ENCODE results near the gene ROMO1.
A peak's percentile ranks its signal among the peaks of the same experiment; 100 is the strongest.

Gene ROMO1

GRCh38 chr20:35724321-35725230, 25.4 kb downstream of the ROMO1 start:
- DNase-seq (ENCODE audit: low read depth): no peak

DNA sequence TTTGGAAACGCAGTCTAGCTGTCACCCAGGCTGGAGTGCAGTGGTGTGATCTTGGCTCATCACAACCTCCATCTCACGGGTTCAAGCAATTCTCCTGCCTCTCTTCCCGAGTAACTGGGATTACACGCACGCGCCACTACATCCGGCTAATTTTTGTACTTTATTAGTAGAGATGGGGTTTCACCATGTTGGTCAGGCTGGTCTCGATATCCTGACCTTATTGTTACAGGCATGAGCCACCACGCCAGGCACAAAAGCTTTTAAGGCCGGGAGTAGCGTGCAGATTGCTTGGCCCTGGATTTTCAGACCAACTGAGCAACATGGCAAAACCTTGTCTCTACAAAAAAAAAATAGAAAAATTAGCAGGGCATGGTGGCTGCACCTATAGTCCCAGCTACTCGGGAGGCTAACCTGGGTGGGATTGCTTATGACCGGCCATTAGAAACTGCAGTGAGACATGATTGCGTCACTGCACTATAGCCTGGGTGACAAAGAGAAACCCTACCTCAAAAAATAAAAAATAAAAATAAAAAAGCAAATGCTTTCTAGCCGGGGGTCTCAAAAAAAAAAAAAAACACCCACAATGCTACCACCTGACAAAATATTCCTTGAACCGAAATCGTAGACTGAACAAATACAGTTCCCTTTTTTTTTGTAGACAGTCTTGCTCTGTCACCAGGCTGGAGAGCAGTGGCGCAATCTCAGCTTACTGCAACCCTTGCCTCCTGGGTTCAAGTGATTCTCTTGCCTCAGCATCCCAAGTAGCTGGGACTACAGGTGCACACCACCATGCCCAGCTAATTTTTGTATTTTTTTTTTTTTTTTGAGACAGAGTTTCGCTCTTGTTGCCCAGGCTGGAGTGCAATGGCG, 27.9 kb downstream of the ROMO1 start:
- DNase-seq (ENCODE audit: low read depth): no peak
- no peak overlapping the region for H3K4me3 ChIP-seq (ENCODE audit: low read depth, low read length)

More at GRCh38 chr20:35724321-35725230, 25.4 kb downstream of the ROMO1 start:
- H3K4me3 ChIP-seq (ENCODE audit: low read depth, low read length): no peak overlapping the region

- DNase-seq (ENCODE audit: low read depth): no peak
Observed at GRCh38 chr20:35729283-35729807, 30.1 kb downstream of the ROMO1 start.

GRCh38 chr20:35729836-35730582, 30.8 kb downstream of the ROMO1 start:
- DNase-seq (ENCODE audit: low read depth): no peak
- H3K4me3 ChIP-seq (ENCODE audit: low read depth, low read length): no peak overlapping the region

More at GRCh38 chr20:35729283-35729807, 30.1 kb downstream of the ROMO1 start:
- H3K4me3 ChIP-seq (ENCODE audit: low read depth, low read length): no peak overlapping the region

GRCh38 chr20:35730583-35731468, 31.6 kb downstream of the ROMO1 start:
- DNase-seq (ENCODE audit: low read depth): no peak
- H3K4me3 ChIP-seq (ENCODE audit: low read depth, low read length): no peak overlapping the region

GRCh38 chr20:35731469-35731788, 32.2 kb downstream of the ROMO1 start:
- no peak overlapping the region for H3K4me3 ChIP-seq (ENCODE audit: low read depth, low read length)
- no peak for DNase-seq (ENCODE audit: low read depth)

DNA sequence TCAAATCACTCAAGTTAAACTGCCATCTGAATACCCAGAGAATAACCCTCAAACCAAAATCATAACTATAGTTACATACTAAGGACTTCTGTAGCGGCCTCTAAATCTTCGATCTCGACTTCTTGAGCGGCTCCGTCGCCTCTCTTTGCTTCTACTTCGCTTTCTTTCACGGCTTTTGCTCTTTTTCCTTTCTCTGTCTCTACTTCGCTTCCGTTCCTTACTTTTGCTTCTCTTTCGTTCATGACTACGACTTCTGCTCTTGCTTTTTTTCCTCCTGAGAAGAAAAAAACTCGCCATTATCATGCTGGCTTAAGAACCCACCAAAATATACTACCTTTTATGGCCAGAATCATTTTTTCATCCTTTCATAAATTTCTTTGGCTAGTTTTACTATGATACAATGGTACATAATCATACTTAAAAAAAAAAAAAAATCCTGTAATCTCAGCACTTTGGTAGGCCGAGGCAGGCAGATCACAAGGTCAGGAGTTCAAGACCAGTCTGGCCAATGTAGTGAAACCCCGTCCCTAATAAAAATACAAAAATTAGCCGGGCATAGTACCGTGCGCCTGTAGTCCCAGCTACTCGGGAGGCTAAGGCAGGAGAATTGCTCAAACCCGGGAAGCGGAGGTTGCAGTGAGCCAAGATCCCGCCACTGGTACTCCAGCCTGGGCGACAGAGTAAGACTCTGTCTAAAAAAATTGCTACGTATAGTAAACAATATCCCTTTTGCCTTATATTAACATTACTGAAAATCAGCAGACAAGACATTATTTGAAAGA, 32.8 kb downstream of the ROMO1 start:
- no peak for DNase-seq (ENCODE audit: low read depth)
- H3K4me3 ChIP-seq (ENCODE audit: low read depth, low read length): no peak overlapping the region

DNA sequence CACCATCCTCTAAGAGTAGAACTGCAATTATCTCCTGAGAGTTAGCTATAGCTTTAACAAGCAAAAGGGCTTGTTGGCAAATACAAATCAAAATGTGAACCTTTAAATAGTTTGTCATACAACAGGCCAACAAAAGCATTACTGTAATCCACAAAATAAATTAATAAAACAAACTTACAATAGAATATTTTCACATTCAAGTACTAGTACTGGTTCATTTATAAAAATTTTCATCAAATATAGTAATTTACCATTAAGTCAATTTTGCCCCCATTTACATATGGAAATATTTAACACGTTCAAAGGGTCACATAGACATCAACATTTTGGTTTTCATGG, 33.4 kb downstream of the ROMO1 start:
- DNase-seq (ENCODE audit: low read depth): no peak
- H3K4me3 ChIP-seq (ENCODE audit: low read depth, low read length): no peak overlapping the region

GRCh38 chr20:35734374-35734773, 35.2 kb downstream of the ROMO1 start:
- no peak overlapping the region for H3K4me3 ChIP-seq (ENCODE audit: low read depth, low read length)
- DNase-seq (ENCODE audit: low read depth): no peak

DNA sequence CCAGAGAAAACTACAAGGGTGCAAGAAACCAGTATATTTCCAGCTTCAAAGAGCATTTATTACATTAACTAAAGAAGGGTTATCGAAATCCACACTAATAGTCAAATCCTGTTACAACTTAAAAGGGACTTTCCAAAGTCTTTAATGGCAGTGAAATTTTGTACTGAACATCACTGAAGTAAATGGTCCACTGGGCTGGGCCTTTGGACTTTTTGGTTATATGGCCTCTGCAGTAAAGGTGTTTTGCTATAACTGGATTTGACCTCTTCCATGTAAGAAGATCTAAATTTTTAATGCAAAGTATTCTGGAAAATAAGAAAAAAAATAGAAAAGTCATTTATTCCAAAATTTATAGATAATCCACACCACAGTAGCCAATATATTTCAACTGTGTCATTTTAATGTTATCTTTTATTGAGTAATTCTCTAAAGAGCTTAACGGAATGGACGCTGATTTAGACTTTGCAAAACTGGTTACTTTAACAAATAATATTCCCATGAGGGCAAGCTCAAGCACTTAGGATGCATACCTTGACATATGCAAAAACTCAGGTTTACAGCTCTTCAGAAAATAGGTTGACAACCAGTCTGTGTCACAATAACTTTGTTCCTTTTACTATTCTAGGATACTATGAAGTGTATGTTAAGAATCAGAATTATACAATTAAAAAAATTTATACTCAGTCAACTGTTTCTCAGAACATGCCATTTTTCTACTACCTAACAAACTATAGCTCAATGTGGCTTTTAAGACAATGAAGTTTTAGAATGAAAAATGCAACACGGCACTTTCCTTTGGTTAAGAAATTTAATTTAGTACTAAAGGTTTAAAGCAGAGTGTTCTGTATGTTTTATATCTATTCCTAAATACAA, 35.8 kb downstream of the ROMO1 start:
- H3K4me3 ChIP-seq (ENCODE audit: low read depth, low read length): no peak overlapping the region
- no peak for DNase-seq (ENCODE audit: low read depth)

DNA sequence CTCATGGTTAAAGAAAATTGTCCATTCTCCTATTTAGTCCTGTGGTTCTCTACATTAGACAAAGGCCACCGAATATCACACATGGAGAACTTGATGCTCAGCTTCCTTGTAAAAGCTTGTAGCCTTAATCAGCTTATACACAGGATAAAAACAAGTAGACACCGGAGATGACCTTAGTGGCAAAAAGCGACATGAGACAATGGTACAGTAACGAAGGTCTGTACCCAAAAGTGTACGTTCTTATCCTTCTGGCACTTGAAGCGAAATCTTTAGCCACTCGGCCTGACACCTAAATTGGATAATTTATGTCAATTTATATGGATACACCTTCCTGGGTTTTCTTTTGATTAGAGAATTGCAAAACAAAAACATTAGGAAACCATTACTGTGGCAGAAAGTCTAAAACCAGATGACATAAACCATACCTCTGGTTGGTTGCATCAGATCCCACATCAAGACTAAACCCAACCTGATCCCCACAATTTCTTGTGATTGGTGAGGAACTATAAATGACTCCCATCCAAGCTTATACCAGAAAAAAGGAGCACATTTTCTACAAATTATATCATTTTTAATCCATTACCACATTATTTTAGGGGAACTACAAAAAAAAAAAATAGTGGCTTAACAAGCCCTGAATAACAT, 36.7 kb downstream of the ROMO1 start:
- DNase-seq (ENCODE audit: low read depth): no peak
- no peak overlapping the region for H3K4me3 ChIP-seq (ENCODE audit: low read depth, low read length)

DNA sequence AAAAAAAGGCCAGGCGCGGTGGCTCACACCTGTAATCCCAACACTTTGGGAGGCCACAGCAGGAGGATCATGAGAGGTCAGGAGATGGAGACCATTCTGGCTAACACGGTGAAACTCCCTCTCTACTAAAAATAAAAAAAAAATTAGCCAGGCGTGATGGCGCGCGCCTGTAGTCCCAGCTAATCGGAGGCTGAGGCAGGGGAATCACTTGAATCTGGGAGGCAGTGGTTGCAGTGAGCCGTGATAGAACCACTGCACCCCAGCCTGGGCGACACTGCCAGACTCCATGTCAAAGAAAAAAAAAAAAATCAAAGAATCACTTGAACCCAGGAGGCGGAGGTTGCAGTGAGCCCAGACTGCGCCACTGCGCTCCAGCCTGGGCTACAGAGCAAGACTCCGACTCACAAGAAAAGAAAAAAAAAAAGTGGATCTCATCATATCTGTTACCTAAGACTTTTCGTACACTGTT, 38.7 kb downstream of the ROMO1 start:
- no peak overlapping the region for H3K4me3 ChIP-seq (ENCODE audit: low read depth, low read length)
- DNase-seq (ENCODE audit: low read depth): no peak

- no peak overlapping the region for H3K4me3 ChIP-seq (ENCODE audit: low read depth, low read length)
Observed at GRCh38 chr20:35738410-35739179, 39.4 kb downstream of the ROMO1 start.

DNA sequence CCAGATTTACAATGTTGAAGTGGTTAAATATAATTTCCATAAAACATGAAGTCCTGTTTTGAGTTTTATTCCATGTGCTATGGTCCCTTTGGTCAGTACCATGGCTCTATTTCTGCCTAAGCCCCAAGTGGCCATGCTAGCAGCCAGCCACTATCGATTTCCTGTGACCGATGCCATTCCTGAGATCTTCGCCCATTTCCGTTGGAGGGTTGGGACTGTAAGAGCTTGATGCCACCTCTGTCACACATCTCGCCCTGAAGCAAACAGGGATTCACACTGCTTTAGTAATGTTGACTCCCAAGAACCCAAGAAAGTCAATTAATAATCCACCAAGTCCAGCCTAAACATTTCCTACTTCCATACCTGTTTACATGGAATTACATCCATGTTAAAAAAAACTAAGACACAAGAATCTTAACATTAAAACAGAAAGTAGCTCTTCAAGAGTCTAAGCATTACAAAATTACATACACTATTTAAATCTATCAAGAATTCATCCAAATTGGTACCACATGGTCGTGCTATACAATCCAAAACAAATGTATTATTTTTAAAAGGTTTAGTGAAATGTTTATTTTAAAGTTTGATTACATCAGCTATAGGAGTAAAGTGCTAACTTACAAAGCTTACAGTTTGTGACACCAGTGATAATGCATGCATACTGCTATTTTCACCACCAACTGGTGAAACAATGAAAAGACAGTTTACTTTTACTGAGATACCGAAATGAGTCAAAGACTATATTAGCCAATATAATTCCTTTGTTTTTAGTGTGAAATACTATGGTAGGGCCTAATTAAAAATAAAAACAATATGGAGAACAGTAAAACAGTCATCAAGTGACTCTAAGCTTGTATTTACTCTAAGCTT, 40.3 kb downstream of the ROMO1 start:
- H3K4me3 ChIP-seq (ENCODE audit: low read depth, low read length): peak overlapping the region; percentile 92
- no peak for DNase-seq (ENCODE audit: low read depth)

More at GRCh38 chr20:35738410-35739179, 39.4 kb downstream of the ROMO1 start:
- DNase-seq (ENCODE audit: low read depth): no peak
